ENCODE measurements around the gene CRACR2B.

CRACR2B gene

DNA sequence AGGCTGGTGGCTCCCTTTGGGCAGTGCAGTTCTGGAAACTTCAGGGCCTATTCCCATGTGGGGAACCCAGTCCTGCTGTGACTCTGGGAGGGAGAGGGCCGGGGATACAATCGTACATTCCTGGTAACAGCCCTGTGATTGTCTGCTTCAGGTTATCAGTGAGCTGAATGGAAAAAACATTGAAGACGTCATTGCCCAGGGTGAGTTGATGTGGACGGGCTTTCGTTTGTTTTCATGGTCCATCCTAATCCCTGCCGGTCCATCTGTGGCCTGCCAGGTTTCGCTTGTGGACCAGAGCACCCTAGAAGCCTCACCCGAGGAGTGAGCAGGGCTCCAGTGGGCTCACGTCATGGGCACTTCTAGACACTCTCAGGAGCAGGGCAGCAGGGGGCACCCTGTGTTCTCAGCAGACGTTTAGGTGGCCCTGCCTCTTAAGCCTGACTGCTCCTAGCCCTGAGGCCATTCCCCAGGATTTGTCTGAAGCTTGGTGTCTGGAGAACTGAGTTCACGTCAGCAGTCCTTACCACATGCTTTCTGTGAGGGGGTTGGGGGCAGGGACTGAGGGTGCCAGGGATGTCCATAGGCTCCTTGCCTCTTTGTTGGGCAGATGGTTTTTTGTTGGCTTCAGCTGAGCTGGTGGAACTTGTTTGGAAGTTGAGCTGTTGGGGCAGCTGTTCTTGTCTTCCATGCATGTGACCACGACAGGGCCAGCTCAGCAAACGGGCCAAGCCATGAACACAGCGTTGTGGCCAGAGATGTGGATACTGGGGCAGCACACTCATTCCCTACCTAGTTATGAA, 16.1 kb upstream of the CRACR2B start:
- no peak for DNase-seq

DNA sequence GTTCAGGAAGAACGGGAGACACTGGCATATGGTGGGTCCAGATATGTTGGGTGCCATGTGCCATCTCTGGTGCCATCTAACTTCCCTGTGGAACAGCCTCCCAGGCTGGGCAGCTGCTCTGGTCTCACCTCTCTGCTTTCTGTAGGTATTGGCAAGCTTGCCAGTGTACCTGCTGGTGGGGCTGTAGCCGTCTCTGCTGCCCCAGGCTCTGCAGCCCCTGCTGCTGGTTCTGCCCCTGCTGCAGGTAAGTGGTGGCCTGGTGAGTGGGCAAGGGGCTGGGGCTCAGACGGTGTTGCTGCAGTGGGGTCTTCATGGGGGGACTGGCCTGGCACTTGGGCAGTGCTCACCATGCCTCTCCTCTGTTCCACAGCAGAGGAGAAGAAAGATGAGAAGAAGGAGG, 15.3 kb upstream of the CRACR2B start:
- no peak for DNase-seq

- DNase-seq: no peak
Observed at GRCh38 chr11:813072-813455, 14.7 kb upstream of the CRACR2B start.

GRCh38 chr11:813456-814096, 14.1 kb upstream of the CRACR2B start:
- DNase-seq: no peak

DNA sequence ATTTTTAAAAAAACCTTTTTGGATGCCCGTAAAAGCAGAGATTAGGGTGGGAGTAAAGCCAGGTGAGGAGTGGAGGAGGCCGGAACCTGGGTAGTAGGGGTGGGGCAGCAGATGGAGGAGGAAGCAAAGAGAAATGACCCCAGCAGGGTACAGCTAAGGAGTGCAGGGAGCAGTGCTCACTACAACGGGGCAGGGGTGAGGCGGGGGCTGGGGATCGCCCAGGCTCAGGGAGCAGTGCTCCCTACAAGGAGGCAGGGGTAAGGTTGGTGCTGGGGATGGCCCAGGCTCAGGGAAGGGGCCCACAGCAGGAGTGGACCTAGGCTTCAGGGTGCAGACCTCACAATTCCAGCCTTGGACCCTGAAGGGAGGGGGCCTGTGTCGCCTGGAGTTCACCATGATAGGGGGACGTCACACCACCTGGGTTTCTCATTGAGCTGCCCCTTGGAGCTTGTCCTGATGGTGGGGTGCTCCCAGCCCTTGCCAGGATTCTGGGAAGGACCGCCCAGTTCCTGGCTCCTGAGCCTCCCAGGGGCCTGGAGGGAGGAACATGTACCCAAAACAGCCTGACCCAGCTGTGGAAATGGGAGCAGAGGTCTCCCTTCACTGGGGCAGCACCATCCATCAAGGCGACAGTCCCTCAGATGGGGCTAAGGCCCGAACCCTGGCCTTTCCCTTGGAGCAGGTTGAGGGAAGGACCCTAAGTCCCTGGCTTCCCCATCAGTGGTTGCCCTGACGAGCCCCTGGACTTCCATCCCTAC, 11.9 kb upstream of the CRACR2B start:
- DNase-seq: no peak

DNA sequence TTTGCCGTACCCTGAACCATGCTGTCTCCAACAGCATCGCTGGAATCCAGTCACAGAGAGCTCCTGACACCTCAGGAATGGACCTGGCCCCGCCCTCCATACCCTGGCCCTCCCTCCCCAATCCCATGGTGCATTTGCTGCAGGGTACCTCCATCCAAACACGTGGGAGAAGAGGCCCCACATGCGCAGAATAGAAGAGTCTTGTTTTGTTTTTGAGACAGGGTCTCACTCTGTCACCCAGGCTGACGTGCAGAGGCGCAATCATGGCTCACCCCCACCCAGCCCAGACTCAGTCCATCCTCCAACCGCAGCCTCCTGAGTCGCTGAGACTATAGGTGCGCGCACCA, 11.3 kb upstream of the CRACR2B start:
- no peak for DNase-seq

DNA sequence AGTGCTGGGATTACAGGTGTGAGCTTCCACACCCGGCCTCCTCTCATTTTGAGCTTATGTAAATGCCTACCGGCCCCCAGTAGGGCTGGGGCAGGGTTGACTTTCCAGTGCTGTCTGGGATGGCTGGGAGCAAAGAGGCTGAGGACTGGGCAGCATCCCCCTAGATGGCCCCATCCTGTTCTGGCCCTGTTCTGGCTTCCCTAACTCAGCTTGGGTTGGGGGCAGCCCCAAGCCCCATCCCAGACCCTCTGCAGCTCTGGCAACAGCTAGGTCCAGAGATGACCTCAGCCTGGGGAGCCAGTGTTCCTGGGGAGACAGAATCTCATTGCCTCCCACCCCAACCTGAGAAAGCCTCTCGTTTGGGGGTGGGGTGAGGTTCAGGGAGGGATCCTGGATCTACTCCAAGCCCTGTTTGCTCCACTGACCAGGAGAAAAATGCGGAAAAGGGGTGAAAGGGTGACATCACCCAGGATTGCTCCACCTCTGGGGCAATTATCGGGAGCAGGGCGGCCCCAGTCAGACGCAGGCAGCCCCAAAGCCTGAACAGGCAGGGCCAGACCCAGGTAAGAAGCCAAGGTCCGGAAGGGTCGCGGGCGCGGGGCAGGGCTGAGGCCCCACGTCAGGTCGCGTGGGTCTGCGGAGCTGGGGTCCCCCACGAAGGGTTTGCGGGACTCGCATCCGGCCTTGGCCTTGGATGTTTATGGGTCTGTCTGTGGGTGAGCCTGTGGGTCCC, 9.2 kb upstream of the CRACR2B start, which contains the start of gene PNPLA2:
Gene PNPLA2, plus strand, starts transcription at position 519 of the 733 bp plus-strand sequence. CDS start 805 bp downstream, outside the sequence.
- DNase-seq: no peak

DNA sequence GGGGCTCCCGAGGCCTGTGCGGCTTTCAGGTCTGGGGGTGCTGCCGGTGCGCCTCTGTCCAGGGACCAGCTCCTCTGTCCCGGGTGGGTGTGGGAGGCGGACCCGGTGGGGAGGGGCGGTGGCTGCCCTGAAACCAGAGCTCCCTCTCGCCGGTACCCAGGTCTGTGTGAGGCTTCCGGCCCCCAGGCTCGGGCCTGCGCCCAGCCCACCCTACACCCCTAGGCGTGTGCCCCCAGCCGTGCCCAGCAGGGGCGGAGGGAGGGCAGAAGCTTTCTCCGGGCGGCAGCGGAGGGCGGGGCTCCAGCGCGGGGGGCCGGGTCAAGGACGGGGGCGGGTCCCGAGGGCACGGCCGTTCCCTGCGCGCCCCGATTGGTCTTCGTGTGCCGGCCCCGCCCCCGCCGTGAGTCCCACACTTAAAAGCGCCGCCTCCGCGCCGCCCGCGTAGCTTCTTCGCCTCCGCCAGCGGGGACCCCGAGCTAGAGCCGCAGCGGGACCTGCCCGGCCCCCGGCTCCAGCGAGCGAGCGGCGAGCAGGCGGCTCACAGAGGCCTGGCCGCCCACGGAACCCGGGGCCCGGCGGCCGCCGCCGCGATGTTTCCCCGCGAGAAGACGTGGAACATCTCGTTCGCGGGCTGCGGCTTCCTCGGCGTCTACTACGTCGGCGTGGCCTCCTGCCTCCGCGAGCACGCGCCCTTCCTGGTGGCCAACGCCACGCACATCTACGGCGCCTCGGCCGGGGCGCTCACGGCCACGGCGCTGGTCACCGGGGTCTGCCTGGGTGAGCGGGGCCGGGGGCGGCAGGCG, 8.4 kb upstream of the CRACR2B start:
- no peak for DNase-seq

DNA sequence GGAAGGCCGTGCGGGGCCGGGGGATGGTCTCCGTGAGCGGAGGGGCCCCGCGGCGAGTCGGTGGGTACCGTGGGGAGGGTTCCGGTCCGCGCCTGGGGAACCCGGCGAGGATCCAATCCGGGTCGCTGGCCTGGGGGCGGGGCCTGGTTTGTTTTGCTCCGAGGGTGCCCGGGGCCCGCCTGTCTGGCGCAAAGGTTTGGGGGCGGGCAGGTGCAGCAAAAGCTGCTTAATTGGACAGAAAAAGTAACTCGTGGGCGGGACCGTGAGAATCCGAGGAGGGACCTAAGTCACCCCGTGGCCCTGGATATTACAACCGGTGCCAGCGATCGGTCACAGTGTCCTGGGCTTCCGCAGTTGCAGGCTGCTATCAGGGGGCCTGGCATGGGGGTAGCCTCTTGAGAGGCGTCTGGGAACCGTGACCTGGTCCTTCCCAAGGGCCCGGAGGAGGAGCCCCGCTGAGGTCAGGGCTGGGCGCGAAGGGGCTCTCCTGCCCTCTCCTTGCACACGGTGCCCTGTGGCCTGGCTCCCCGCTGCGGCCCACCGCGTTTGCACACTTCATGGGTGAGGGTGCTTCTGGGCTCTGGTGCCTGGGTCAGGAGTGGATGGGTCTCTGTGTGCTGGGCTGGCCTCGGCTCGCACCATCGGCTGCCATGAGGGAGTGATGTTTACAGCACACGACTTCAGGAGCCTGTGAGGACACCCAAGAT, 7.6 kb upstream of the CRACR2B start:
- DNase-seq: no peak

- no peak for DNase-seq
Observed at GRCh38 chr11:820655-821511, 6.8 kb upstream of the CRACR2B start.

- no peak for DNase-seq
Observed at GRCh38 chr11:821512-822371, 6.0 kb upstream of the CRACR2B start.

DNA sequence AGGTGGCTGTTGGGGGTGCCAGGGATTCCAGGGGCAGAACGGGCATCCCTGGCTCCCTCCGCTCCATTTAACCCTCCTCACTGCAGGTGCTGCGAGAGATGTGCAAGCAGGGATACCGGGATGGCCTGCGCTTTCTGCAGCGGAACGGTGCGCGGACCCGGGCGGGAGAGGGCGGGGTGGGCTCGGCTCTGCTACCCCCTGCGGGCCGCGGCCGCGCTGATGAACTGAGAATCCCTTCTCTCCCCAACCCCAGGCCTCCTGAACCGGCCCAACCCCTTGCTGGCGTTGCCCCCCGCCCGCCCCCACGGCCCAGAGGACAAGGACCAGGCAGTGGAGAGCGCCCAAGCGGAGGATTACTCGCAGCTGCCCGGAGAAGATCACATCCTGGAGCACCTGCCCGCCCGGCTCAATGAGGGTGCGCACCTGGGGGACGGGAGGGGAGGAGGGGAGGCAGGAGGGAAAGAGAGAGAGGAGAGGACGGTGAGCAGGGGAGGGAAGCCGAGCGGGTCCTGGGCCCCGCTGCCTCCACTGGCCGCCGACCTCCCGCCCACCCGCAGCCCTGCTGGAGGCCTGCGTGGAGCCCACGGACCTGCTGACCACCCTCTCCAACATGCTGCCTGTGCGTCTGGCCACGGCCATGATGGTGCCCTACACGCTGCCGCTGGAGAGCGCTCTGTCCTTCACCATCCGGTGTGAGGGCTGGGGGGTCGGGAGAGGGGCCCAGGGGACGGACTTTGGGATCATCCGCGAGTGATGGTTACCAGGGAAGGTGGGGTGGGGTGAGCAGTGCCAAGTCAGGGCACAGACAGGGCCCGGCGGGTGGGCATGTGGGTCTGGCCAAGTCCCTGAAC, 4.1 kb upstream of the CRACR2B start:
- DNase-seq: no peak

DNA sequence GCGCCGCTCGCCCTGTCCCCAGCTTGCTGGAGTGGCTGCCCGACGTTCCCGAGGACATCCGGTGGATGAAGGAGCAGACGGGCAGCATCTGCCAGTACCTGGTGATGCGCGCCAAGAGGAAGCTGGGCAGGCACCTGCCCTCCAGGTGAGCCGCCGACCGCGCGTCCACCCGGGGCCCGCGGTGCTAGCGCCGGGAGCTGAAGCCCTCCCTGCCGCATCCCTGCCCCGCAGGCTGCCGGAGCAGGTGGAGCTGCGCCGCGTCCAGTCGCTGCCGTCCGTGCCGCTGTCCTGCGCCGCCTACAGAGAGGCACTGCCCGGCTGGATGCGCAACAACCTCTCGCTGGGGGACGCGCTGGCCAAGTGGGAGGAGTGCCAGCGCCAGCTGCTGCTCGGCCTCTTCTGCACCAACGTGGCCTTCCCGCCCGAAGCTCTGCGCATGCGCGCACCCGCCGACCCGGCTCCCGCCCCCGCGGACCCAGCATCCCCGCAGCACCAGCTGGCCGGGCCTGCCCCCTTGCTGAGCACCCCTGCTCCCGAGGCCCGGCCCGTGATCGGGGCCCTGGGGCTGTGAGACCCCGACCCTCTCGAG, 3.3 kb upstream of the CRACR2B start:
- DNase-seq: no peak

DNA sequence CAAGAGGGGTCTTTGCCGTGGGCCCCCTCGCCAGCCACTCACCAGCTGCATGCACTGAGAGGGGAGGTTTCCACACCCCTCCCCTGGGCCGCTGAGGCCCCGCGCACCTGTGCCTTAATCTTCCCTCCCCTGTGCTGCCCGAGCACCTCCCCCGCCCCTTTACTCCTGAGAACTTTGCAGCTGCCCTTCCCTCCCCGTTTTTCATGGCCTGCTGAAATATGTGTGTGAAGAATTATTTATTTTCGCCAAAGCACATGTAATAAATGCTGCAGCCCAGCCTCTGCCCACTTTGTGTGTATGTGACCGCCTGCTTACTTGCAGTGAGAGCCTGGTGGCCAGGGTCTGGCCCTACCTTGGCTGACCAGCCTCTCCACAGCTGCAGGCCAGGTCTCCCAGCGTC, 2.8 kb upstream of the CRACR2B start:
- no peak for DNase-seq

GRCh38 chr11:825366-826226, 2.1 kb upstream of the CRACR2B start:
- DNase-seq: no peak

DNA sequence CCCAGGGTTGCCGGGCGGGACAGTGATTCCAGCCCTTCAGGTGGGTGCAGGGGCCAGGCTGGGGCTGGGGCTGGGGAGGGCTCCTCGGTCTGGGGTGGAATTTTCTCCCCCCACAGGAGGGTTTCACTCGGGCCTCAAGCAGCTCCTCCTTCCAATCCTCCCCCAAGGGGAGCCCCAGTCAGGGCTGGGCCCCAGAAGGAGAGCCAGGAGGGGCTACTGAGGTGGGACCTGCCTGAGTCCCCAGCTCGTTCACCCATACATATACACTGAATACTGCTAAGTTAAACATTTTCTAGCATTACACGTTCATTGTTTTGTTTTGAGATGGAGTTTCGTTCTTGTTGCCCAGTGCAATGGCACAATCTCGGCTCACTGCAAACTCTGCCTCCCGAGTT, 1.5 kb upstream of the CRACR2B start:
- DNase-seq: no peak

DNA sequence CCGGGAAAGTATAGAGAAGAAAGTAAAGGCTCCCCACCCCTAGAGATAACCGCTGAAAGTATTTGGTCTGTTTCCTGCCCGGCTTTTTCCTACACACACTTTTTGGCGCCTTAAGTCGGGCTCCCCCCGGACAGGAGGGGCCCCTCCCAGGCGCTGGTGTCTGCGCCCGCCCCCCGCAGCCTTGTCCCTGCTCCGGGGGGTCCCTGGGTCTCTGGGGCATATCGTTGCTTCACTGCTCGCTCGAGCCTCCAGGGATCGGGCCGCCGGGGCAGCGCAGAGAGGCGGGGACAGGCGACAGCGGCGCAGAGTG, 928 bp upstream of the CRACR2B start:
- DNase-seq: no peak
